ENCODE measurements around the gene ACTL7A. TPM values are rescaled to one million over a fixed set of nuclear protein-coding genes. Genes with fewer than 3 reads are reported as not detected.

ACTL7A gene
- total and polyA plus RNA-seq, 2 donors (not counting 1 experiment from before 2014, with no cell fraction given), result not detected

DNA sequence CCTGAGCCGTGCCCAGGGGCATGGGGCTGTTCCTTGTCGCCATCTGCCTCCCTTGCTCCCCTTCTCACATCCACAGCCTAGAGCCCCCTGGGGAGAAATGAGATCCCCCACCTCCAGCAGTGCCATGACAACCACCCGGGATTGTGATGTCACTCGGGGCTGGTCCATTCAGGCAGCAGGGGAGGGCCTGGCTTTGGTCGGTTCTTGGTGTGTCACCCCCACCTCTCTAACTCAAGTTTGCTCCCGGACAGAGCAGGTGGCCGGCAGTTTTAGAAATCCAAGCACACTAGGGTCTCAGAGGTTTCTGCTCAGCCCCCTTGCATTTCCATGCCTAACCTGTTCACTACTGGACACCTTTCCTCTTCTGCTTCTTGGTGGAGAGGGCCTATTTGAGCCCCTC is 6.2 kb upstream of the ACTL7A start, which contains the start of gene ACTL7B:
ACTL7B (minus strand) TSS at position 99 of the 400 bp plus-strand sequence; CDS start at position 43, 56 bp downstream.
- Histone ChIP-seq H3K27me3 (replicated peaks in 1 of 4; ENCODE audit: control extremely low read depth in 1 of 4, control insufficient read depth in 3 of 4, insufficient read depth in 4 of 4, low read length in 3 of 4) (no peaks in the 10 kb centered on the region), H3K4me3 (ENCODE audit: control extremely low read depth in 1 of 5, extremely low read depth in 1 of 5, insufficient read depth in 1 of 5, low read depth in 2 of 5, low read length in 4 of 5) (no peak within 1 kb of the TSS), H3K27ac (ENCODE audit: low read length in 2 of 2) (no peak within 1 kb of the TSS), H3K9me3 (ENCODE audit: control extremely low read depth in 1 of 3, control insufficient read depth in 2 of 3, insufficient read depth in 1 of 3, low read length in 2 of 3) (no peaks in the 10 kb centered on the region), H3K4me2 (replicated peaks; ENCODE audit: low read depth, low read length, poor library complexity, severe bottlenecking) (no peak within 1 kb of the TSS), H4K20me1 (ENCODE audit: control insufficient read depth, insufficient read depth, low read length, poor library complexity, severe bottlenecking) (no peaks in the 10 kb centered on the region), H3K9ac (ENCODE audit: low read length) (no peak within 1 kb of the TSS), H3K36me3 (replicated peaks in 1 of 2; ENCODE audit: control extremely low read depth in 1 of 2, control insufficient read depth in 1 of 2, extremely low read depth in 1 of 2, insufficient read depth in 2 of 2, low read length in 1 of 2) (no peaks in the 10 kb centered on the region), H3K4me1 (ENCODE audit: control insufficient read depth in 2 of 2, insufficient read depth in 2 of 2, low read length in 2 of 2) (no peaks in the 10 kb centered on the region), H2AFZ (ENCODE audit: insufficient read depth, low read depth, low read length, poor library complexity, severe bottlenecking) (no peak within 1 kb of the TSS), H3K79me2 (ENCODE audit: control insufficient read depth, insufficient read depth, low read length) (no peaks in the 10 kb centered on the region)
- intact Hi-C loops (cut with micrococcal nuclease), result no loop called here
- DNase-seq (no peak), ATAC-seq (ENCODE audit: low read depth) (no peak)
- no peak for TF ChIP-seq EZH2 (IDR thresholded peaks at IDR 0.05; ENCODE audit: borderline replicate concordance, insufficient read depth, low read depth, low read length, poor library complexity, severe bottlenecking)
- TF ChIP-seq, protein P1, sequence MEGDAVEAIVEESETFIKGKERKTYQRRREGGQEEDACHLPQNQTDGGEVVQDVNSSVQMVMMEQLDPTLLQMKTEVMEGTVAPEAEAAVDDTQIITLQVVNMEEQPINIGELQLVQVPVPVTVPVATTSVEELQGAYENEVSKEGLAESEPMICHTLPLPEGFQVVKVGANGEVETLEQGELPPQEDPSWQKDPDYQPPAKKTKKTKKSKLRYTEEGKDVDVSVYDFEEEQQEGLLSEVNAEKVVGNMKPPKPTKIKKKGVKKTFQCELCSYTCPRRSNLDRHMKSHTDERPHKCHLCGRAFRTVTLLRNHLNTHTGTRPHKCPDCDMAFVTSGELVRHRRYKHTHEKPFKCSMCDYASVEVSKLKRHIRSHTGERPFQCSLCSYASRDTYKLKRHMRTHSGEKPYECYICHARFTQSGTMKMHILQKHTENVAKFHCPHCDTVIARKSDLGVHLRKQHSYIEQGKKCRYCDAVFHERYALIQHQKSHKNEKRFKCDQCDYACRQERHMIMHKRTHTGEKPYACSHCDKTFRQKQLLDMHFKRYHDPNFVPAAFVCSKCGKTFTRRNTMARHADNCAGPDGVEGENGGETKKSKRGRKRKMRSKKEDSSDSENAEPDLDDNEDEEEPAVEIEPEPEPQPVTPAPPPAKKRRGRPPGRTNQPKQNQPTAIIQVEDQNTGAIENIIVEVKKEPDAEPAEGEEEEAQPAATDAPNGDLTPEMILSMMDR (IDR thresholded peaks at IDR 0.05), result no peak
- ChIA-PET CTCF (no interaction called here), POLR2A (interaction anchor here (0.6 kb wide), 1 partner anchor 266 kb away, joined by 6 read pairs; no protein-coding TSS in a partner anchor)
- Mint-ChIP-seq H3K27me3 (peaks cover 6% of the 10 kb centered on the region), H3K27ac (no peak within 1 kb of the TSS), H3K4me3 (no peak within 1 kb of the TSS), H3K4me1 (no peaks in the 10 kb centered on the region), H3K9me3 (ENCODE audit: insufficient read depth) (no peaks in the 10 kb centered on the region)
- WGBS (ENCODE audit: insufficient coverage), result 88% methylated on average over 7 of the region's 7 CpGs

DNA sequence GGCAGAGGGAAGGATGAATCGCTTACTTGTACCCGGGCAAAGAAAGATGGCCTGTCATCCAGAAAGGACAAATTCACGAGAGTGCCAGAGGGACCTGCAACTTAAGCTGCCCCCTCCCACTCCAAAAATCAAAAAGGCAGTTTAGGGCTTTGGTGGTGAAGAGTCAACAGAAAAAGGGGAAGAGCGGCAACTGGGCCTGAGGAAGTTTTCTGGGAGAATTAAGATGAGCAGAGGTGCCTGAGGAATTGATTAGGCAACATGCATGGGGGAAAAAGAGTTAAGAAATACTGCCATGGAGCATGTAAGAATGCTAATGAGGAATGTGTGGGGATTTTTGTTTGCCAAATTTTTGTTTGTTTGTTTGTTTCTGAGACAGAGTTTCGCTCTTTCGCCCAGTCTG is 4.5 kb upstream of the ACTL7A start:
- POLR2A ChIA-PET, result no interaction called here
- WGBS (ENCODE audit: insufficient coverage), result 82% methylated on average over 3 of the region's 6 CpGs
- no peak overlapping the region for H3K4me3 ChIP-seq (ENCODE audit: control extremely low read depth in 1 of 5, extremely low read depth in 1 of 5, insufficient read depth in 1 of 5, low read depth in 2 of 5, low read length in 4 of 5)
- H3K27ac ChIP-seq (ENCODE audit: low read length in 2 of 2), result no peak overlapping the region
- CTCF ChIA-PET, result no interaction called here
- no peaks in the 10 kb centered on the region for H3K36me3 ChIP-seq (replicated peaks in 1 of 2; ENCODE audit: control extremely low read depth in 1 of 2, control insufficient read depth in 1 of 2, extremely low read depth in 1 of 2, insufficient read depth in 2 of 2, low read length in 1 of 2)
- no peaks in the 10 kb centered on the region for H3K79me2 ChIP-seq (ENCODE audit: control insufficient read depth, insufficient read depth, low read length)
- no peak overlapping the region for H3K4me2 ChIP-seq (replicated peaks; ENCODE audit: low read depth, low read length, poor library complexity, severe bottlenecking)
- Mint-ChIP-seq H3K27ac (no peak overlapping the region), H3K27me3 (no peaks in the 10 kb centered on the region), H3K9me3 (ENCODE audit: insufficient read depth) (peaks cover 2% of the 10 kb centered on the region), H3K4me3 (no peak overlapping the region), H3K4me1 (no peaks in the 10 kb centered on the region)
- DNase-seq, result no peak
- H3K9me3 ChIP-seq (ENCODE audit: control extremely low read depth in 1 of 3, control insufficient read depth in 2 of 3, insufficient read depth in 1 of 3, low read length in 2 of 3), result no peaks in the 10 kb centered on the region
- no peaks in the 10 kb centered on the region for H3K27me3 ChIP-seq (replicated peaks in 1 of 4; ENCODE audit: control extremely low read depth in 1 of 4, control insufficient read depth in 3 of 4, insufficient read depth in 4 of 4, low read length in 3 of 4)
- no peaks in the 10 kb centered on the region for H4K20me1 ChIP-seq (ENCODE audit: control insufficient read depth, insufficient read depth, low read length, poor library complexity, severe bottlenecking)
- TF ChIP-seq, protein P1 (IDR thresholded peaks at IDR 0.05), result no peak
- no peak overlapping the region for H3K9ac ChIP-seq (ENCODE audit: low read length)
- no peak for ATAC-seq (ENCODE audit: low read depth)
- no peaks in the 10 kb centered on the region for H3K4me1 ChIP-seq (ENCODE audit: control insufficient read depth in 2 of 2, insufficient read depth in 2 of 2, low read length in 2 of 2)
- no peak overlapping the region for H2AFZ ChIP-seq (ENCODE audit: insufficient read depth, low read depth, low read length, poor library complexity, severe bottlenecking)
- intact Hi-C loops (cut with micrococcal nuclease), result no loop called here

Data from B cell (primary cell).